ENCODE results near the gene TBC1D12. TPM values are rescaled to one million over a fixed set of nuclear protein-coding genes. Genes with fewer than 3 reads are reported as not detected.
A peak's percentile ranks its signal among the peaks of the same experiment; 100 is the strongest.

The TBC1D12 gene
- polyA plus RNA-seq: under 1 TPM in 2 of 3 donors, not detected in 1; 0.33 to 0.64 TPM

DNA sequence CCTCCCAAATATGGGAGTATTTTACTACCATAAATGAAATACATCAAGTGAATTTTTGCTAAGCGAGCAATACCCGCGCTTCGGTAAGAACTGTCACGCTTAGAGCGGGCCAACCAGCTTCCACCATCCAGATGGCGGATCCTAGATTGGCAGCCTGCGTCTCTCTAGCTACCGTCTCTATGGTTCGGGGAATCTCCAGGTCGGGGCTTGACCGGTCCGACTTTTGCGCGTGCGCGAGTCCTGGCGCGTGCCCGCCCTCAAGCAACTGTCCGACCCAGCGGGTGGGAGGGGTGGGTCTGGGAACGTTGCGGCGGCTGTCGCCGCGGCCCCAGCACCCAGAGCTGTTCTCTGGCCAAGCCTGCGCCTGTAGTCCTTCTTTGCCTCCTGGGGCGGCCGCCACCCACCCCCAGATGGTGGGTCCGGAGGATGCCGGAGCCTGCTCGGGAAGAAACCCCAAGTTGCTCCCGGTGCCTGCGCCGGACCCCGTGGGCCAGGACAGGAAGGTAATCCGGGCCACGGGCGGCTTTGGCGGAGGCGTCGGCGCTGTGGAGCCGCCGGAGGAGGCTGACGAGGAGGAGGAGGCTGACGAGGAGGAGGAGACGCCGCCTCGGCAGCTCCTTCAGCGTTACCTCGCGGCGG lies at the start of gene TBC1D12:
Gene TBC1D12 (plus strand): TSS at position 338 of the 639 bp plus-strand sequence. CDS start 73 bp downstream, at position 411.
- Mint-ChIP-seq H3K27me3 (ENCODE audit: low read depth in 3 of 3) (peaks cover 11 to 27% (median 25%) of the 10 kb centered on the region in 3 donors), H3K27ac (peak within 1 kb of the TSS in 1 of 6 donors; percentile 37), H3K4me3 (peak within 1 kb of the TSS; percentile 65 to 90 (median 85)), H3K4me1 (peaks cover 13 to 14% of the 10 kb centered on the region in 2 donors), H3K36me3 (no peaks in the 10 kb centered on the region), H3K9me3 (peaks cover 0 to 2% (median 0%) of the 10 kb centered on the region in 6 donors)
- peak; percentile 12 to 33 (median 25) for DNase-seq

DNA sequence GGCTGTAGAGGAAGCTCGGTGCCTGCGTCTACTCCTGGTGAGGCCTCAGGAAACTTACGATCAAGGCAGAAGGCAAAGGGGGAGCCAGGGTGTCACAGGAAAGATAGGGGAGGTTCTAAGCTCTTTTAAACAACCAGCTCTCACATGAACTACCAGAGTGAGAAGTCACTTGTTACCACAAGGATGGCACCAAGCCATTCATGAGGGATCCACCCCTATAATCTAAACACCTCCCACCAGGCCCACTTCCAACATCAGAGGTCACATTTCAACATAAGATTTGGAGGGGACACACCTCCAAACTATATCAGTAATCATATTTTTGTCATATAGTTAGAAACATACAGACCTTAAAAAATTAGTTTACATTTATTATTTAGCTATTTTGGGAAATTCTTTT lies 49.0 kb upstream of the TBC1D12 start:
- H3K4me3 Mint-ChIP-seq: no peak overlapping the region
- H3K27me3 Mint-ChIP-seq (ENCODE audit: low read depth in 3 of 3): no peaks in the 10 kb centered on the region
- H3K4me1 Mint-ChIP-seq: peaks cover 0 to 5% of the 10 kb centered on the region in 2 donors
- no peak overlapping the region for H3K27ac Mint-ChIP-seq
- no peaks in the 10 kb centered on the region for H3K9me3 Mint-ChIP-seq
- H3K36me3 Mint-ChIP-seq: peaks cover 27 to 46% (median 37%) of the 10 kb centered on the region in 3 donors
- DNase-seq: no peak

- Mint-ChIP-seq H3K4me1 (peaks cover 3 to 22% of the 10 kb centered on the region in 2 donors), H3K36me3 (peaks cover 23 to 48% (median 33%) of the 10 kb centered on the region in 3 donors), H3K27me3 (ENCODE audit: low read depth in 3 of 3) (no peaks in the 10 kb centered on the region), H3K9me3 (no peaks in the 10 kb centered on the region), H3K27ac (no peak overlapping the region), H3K4me3 (no peak overlapping the region)
- no peak for DNase-seq
Measured at GRCh38 chr10:94355841-94356240, 46.5 kb upstream of the TBC1D12 start.

DNA sequence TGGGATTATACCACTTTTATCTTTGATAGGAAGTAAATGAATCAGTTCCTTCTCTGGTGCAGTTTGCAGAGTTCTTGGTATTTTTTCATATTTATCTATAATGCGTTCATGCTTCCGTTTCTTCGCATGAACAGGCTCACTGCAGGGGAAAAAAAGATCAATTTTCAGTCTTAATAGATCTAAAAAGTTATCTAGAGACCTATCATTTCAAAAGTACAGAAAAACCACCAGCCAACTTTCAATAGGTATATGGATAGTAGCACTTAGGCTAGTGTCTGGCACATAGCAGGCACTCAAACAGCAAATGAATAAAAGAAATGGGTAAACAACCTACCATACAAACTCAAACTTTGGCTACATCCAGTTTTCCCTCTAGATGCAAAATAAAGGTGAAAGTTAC lies 45.1 kb upstream of the TBC1D12 start:
- no peaks in the 10 kb centered on the region for H3K9me3 Mint-ChIP-seq
- H3K4me1 Mint-ChIP-seq: peaks cover 14 to 34% of the 10 kb centered on the region in 2 donors
- H3K36me3 Mint-ChIP-seq: peaks cover 21 to 47% (median 23%) of the 10 kb centered on the region in 3 donors
- H3K27me3 Mint-ChIP-seq (ENCODE audit: low read depth in 3 of 3): no peaks in the 10 kb centered on the region
- no peak for DNase-seq
- H3K27ac Mint-ChIP-seq: no peak overlapping the region
- no peak overlapping the region for H3K4me3 Mint-ChIP-seq

DNA sequence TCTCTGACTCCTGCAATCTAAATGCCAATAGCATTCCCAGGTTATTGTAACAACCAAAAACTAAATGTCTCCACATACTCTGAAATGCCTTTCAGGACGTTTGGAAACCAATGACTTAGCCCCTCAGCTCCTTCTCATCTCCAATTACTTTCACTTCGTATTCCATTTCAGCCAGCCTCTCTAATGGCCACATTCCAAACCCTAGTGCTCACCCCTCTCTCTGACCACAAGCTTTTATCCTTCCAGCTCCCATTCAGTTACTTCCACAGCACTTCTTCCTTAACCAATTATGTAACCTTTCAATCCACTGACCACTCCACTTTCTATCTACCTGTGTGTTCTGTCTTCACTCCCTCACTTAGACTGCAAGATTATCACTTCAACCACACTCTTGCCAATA lies 43.9 kb upstream of the TBC1D12 start:
- H3K27me3 Mint-ChIP-seq (ENCODE audit: low read depth in 3 of 3): peaks cover 2 to 6% (median 5%) of the 10 kb centered on the region in 3 donors
- no peak overlapping the region for H3K4me3 Mint-ChIP-seq
- peaks cover 19 to 38% (median 23%) of the 10 kb centered on the region in 3 donors for H3K36me3 Mint-ChIP-seq
- DNase-seq: no peak
- peaks cover 23 to 46% of the 10 kb centered on the region in 2 donors for H3K4me1 Mint-ChIP-seq
- H3K9me3 Mint-ChIP-seq: no peaks in the 10 kb centered on the region
- peak overlapping the region in 2 of 6 donors; percentile 51 to 84 for H3K27ac Mint-ChIP-seq

- Mint-ChIP-seq H3K9me3 (no peaks in the 10 kb centered on the region), H3K27ac (peak overlapping the region in 5 of 6 donors; percentile 33 to 97 (median 96)), H3K4me1 (peaks cover 25 to 52% of the 10 kb centered on the region in 2 donors), H3K36me3 (peaks cover 13 to 28% (median 14%) of the 10 kb centered on the region in 3 donors), H3K27me3 (ENCODE audit: low read depth in 3 of 3) (peaks cover 2 to 8% (median 5%) of the 10 kb centered on the region in 3 donors), H3K4me3 (peak overlapping the region; percentile 91 to 98 (median 95))
- DNase-seq: peak in 1 of 3 donors; percentile 4
Measured at GRCh38 chr10:94361171-94361794, 41.1 kb upstream of the TBC1D12 start.

- no peaks in the 10 kb centered on the region for H3K9me3 Mint-ChIP-seq
- peak within 1 kb of the TSS; percentile 92 to 97 (median 96) for H3K27ac Mint-ChIP-seq
- peak; percentile 90 to 92 (median 91) for DNase-seq
- H3K27me3 Mint-ChIP-seq (ENCODE audit: low read depth in 3 of 3): peaks cover 2 to 12% (median 5%) of the 10 kb centered on the region in 3 donors
- peaks cover 25 to 52% of the 10 kb centered on the region in 2 donors for H3K4me1 Mint-ChIP-seq
- H3K4me3 Mint-ChIP-seq: peak within 1 kb of the TSS; percentile 91 to 98 (median 95)
- peaks cover 4 to 17% (median 5%) of the 10 kb centered on the region in 3 donors for H3K36me3 Mint-ChIP-seq
Measured at GRCh38 chr10:94362360-94363250, 39.7 kb upstream of the TBC1D12 start, which contains the start of gene NOC3L. NOC3L (minus strand) TSS chr10:94362939; CDS start chr10:94362838, 101 bp downstream.

- H3K36me3 Mint-ChIP-seq: peaks cover 4 to 13% (median 5%) of the 10 kb centered on the region in 3 donors
- no peaks in the 10 kb centered on the region for H3K9me3 Mint-ChIP-seq
- DNase-seq: no peak
- H3K4me1 Mint-ChIP-seq: peaks cover 25 to 48% of the 10 kb centered on the region in 2 donors
- H3K27ac Mint-ChIP-seq: peak overlapping the region in 4 of 6 donors; percentile 71 to 97 (median 96)
- peaks cover 2 to 13% (median 5%) of the 10 kb centered on the region in 3 donors for H3K27me3 Mint-ChIP-seq (ENCODE audit: low read depth in 3 of 3)
- peak overlapping the region; percentile 91 to 98 (median 95) for H3K4me3 Mint-ChIP-seq
Measured at GRCh38 chr10:94363251-94363565, 39.1 kb upstream of the TBC1D12 start.

- peaks cover 2 to 15% (median 5%) of the 10 kb centered on the region in 3 donors for H3K27me3 Mint-ChIP-seq (ENCODE audit: low read depth in 3 of 3)
- peaks cover 22 to 39% of the 10 kb centered on the region in 2 donors for H3K4me1 Mint-ChIP-seq
- no peaks in the 10 kb centered on the region for H3K9me3 Mint-ChIP-seq
- peak overlapping the region in 4 of 5 donors; percentile 15 to 49 (median 46) for H3K4me3 Mint-ChIP-seq
- peaks cover 0 to 4% (median 0%) of the 10 kb centered on the region in 3 donors for H3K36me3 Mint-ChIP-seq
- DNase-seq: no peak
- H3K27ac Mint-ChIP-seq: peak overlapping the region in 3 of 6 donors; percentile 1 to 31 (median 8)
Measured at GRCh38 chr10:94364482-94364881, 37.9 kb upstream of the TBC1D12 start.

- no peak for DNase-seq
- Mint-ChIP-seq H3K27me3 (ENCODE audit: low read depth in 3 of 3) (peaks cover 4 to 16% (median 13%) of the 10 kb centered on the region in 3 donors), H3K36me3 (no peaks in the 10 kb centered on the region), H3K9me3 (no peaks in the 10 kb centered on the region), H3K27ac (no peak overlapping the region), H3K4me1 (peaks cover 18 to 26% of the 10 kb centered on the region in 2 donors), H3K4me3 (no peak overlapping the region)
Measured at GRCh38 chr10:94366382-94366781, 36.0 kb upstream of the TBC1D12 start.

- Mint-ChIP-seq H3K27ac (no peak overlapping the region), H3K36me3 (no peaks in the 10 kb centered on the region), H3K27me3 (ENCODE audit: low read depth in 3 of 3) (peaks cover 2 to 19% (median 13%) of the 10 kb centered on the region in 3 donors), H3K4me3 (no peak overlapping the region), H3K4me1 (no peaks in the 10 kb centered on the region), H3K9me3 (no peaks in the 10 kb centered on the region)
- no peak for DNase-seq
Measured at GRCh38 chr10:94370501-94370900, 31.8 kb upstream of the TBC1D12 start.

GRCh38 chr10:94375374-94375773 lies 27.0 kb upstream of the TBC1D12 start:
- Mint-ChIP-seq H3K9me3 (no peaks in the 10 kb centered on the region), H3K27ac (no peak overlapping the region), H3K27me3 (ENCODE audit: low read depth in 3 of 3) (peaks cover 5 to 29% (median 12%) of the 10 kb centered on the region in 3 donors), H3K4me3 (no peak overlapping the region), H3K4me1 (no peaks in the 10 kb centered on the region), H3K36me3 (no peaks in the 10 kb centered on the region)
- no peak for DNase-seq

DNA sequence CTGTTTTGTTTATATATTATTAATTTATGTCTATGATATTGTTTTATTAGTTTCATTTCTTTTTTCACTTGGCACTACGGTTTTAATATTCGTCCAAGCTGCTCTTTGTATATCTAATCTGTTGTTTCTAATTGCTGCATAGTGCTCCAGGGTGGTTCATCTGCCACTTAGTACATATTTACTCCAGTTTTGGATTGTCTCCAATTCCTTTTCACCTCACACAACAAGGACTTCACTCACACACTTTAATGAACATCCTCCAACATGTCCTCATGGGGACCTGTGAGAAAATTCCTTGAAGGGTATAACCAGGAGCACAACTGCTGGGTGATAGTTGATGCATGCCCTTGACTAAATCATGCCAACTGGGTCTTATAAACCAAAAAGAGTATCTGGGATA lies 25.5 kb upstream of the TBC1D12 start:
- Mint-ChIP-seq H3K27me3 (ENCODE audit: low read depth in 3 of 3) (peaks cover 5 to 21% (median 10%) of the 10 kb centered on the region in 3 donors), H3K9me3 (no peaks in the 10 kb centered on the region), H3K4me1 (no peaks in the 10 kb centered on the region), H3K36me3 (no peaks in the 10 kb centered on the region), H3K27ac (no peak overlapping the region), H3K4me3 (no peak overlapping the region)
- DNase-seq: no peak
